ENCODE data around the gene GYPA. TPM values are rescaled to one million over a fixed set of nuclear protein-coding genes. Genes with fewer than 3 reads are reported as not detected.
"Not testable (repeated sequence)": the region's sequence is repeated elsewhere in the genome, so short reads cannot be mapped to it uniquely, and the experiment has no call there.

The GYPA gene
- not detected in 2 replicates for total RNA-seq

DNA sequence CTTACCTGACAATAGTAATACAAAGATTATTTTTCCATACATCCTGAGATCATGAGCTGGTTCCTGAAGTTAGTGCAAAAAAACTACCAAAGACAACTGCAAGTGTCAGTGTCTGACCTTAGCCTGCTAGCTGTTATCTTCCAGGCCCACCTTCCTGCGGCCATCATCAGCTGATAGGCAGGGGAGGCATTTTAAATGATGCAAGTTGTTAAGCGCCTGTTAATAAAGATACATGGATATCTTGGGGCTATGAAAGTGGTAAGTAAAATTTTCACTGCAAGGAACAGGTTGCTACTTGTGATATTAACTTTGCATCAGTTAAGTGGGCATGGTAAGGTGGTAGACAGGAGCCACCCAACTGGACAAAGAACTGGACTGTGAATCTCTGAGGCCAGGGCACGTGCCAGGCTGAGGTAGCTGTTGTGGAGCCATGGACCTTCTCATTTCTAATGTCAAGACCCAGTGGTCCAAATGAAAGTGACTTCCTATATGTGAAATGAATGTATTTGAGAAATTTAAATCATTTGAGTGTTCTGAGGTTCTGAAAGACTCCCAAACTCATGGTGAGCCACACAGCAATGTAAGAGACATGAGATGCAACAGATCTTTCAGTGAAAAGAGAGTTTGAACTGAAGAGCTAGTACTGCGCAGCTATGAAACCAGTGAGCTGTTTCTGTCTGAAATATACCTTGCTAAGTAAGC lies at the start of gene GYPA:
GYPA (minus strand) TSS at position 125 of the 702 bp plus-strand sequence; CDS start at position 42, 83 bp downstream.
- DNase-seq (ENCODE audit: low read depth); H3K4me3 ChIP-seq (ENCODE audit: low read depth, low read length): not testable (repeated sequence)

- no peak for DNase-seq (ENCODE audit: low read depth)
- H3K4me3 ChIP-seq (ENCODE audit: low read depth, low read length), result no peak overlapping the region
- TF ChIP-seq, protein P1, sequence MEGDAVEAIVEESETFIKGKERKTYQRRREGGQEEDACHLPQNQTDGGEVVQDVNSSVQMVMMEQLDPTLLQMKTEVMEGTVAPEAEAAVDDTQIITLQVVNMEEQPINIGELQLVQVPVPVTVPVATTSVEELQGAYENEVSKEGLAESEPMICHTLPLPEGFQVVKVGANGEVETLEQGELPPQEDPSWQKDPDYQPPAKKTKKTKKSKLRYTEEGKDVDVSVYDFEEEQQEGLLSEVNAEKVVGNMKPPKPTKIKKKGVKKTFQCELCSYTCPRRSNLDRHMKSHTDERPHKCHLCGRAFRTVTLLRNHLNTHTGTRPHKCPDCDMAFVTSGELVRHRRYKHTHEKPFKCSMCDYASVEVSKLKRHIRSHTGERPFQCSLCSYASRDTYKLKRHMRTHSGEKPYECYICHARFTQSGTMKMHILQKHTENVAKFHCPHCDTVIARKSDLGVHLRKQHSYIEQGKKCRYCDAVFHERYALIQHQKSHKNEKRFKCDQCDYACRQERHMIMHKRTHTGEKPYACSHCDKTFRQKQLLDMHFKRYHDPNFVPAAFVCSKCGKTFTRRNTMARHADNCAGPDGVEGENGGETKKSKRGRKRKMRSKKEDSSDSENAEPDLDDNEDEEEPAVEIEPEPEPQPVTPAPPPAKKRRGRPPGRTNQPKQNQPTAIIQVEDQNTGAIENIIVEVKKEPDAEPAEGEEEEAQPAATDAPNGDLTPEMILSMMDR (conservative IDR thresholded peaks at IDR 0.05; ENCODE audit: low read depth, low read length), result no peak
Observed at GRCh38 chr4:144190009-144190408, 49.5 kb upstream of the GYPA start.

GRCh38 chr4:144189121-144189520 lies 48.6 kb upstream of the GYPA start:
- TF ChIP-seq, protein P1 (conservative IDR thresholded peaks at IDR 0.05; ENCODE audit: low read depth, low read length), result no peak
- no peak for DNase-seq (ENCODE audit: low read depth)
- no peak overlapping the region for H3K4me3 ChIP-seq (ENCODE audit: low read depth, low read length)

DNA sequence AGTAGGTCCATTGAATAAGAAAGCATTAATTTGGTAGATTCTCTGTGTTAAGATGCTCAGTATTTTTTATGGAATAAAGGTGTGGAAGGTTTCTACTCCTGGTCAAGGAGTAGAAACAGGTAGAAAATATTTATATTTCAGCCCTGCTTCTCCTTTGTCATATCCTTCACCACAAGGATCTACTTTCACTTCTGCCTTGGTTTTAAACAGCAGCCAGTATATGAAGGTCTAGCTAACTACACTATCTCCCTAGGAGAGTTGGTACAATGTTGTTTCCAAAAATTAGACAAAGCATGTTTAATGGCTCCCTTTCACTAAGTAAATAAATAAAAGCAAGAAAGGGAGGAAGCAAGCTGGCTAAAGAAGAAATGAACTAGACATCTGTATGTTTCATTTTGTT lies 44.6 kb upstream of the GYPA start:
- TF ChIP-seq, protein P1 (conservative IDR thresholded peaks at IDR 0.05; ENCODE audit: low read depth, low read length), result no peak
- no peak for DNase-seq (ENCODE audit: low read depth)
- no peak overlapping the region for H3K4me3 ChIP-seq (ENCODE audit: low read depth, low read length)

- DNase-seq (ENCODE audit: low read depth), result no peak
- no peak overlapping the region for H3K4me3 ChIP-seq (ENCODE audit: low read depth, low read length)
Observed at GRCh38 chr4:144183165-144183564, 42.6 kb upstream of the GYPA start.

DNA sequence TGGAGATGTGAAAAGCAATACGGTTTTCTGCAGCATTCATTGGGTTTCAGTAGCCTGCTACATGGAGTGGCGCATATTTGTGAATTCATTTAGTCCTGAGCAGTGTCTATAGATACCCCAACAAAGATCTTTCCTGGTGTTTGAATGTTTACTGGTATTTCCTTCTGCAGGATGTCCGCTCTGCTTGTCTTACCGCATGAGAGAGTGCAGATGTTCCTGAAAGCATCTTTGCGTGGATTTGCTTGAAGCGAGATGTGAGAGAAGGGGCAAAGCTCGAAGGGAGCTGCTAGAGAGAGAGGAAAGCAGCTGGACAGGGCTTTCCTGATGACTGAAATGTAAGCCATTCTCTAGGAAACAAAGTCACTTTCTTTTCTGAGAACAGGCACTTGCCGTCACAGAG lies 40.9 kb upstream of the GYPA start:
- no peak for DNase-seq (ENCODE audit: low read depth)
- no peak overlapping the region for H3K4me3 ChIP-seq (ENCODE audit: low read depth, low read length)
- TF ChIP-seq, protein P1 (conservative IDR thresholded peaks at IDR 0.05; ENCODE audit: low read depth, low read length), result no peak

More at GRCh38 chr4:144183165-144183564, 42.6 kb upstream of the GYPA start:
- TF ChIP-seq, protein P1 (conservative IDR thresholded peaks at IDR 0.05; ENCODE audit: low read depth, low read length), result no peak

DNA sequence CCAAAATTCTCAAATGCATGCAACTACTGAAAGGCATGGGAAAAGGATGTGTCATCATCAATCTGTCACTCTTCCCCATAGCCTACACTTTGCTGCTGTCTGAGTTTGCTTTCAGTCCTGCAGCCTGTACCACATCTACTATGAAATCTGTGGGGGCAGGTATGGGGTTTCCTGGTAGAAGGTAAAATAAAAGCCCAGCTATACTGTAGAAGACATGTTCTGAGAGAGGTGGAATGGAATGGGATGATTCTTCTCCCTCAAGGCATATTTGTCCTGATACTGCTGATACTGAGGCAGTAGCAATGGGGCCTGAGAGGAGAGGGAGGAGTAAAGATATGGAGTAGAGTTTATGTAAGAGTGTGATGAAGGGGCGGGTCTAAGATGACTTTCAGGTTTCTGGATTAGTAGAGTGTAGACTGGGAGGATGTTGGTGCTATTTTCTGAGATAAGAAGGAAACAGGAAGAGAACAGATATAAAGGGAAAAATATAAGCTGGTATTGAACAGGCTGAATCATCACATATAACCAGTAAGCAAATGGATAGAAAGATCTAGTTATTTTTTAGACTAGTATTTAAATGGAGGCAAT lies 38.7 kb upstream of the GYPA start:
- H3K4me3 ChIP-seq (ENCODE audit: low read depth, low read length), result no peak overlapping the region
- DNase-seq (ENCODE audit: low read depth), result no peak
- TF ChIP-seq, protein P1 (conservative IDR thresholded peaks at IDR 0.05; ENCODE audit: low read depth, low read length), result no peak

Measured in epithelial cell of proximal tubule (primary cell).